Sigmoid colon (tissue), 7 donors: ENCODE results near the gene EXT2. TPM values are rescaled to one million over a fixed set of nuclear protein-coding genes. Genes with fewer than 3 reads are reported as not detected.
A peak's percentile ranks its signal among the peaks of the same experiment; 100 is the strongest.

ENCODE experiments used
- DNase-seq: peaks from one replicate; pipeline ENCODE4 v3.0.0-alpha.2; 2019
- H3K27ac ChIP-seq, 4 donors: fragments of 200-600 bp; sonication (generic); one replicate each; pipeline ENCODE4 v1.5.1; 2016 to 2019; ENCODE audit warnings: mild to moderate bottlenecking in 1 of 4
- H3K27me3 ChIP-seq, 3 donors: fragments of 200-600 bp; sonication (generic); one replicate each; pipeline ENCODE4 v1.5.1; 2019; ENCODE audit warnings: mild to moderate bottlenecking in 1 of 3
- H3K36me3 ChIP-seq, 4 donors: fragments of 200-600 bp; sonication (generic); one replicate each; pipeline ENCODE4 v1.5.1; 2016 to 2019
- H3K4me1 ChIP-seq, 4 donors: fragments of 200-600 bp; sonication (generic); one replicate each; pipeline ENCODE4 v1.5.1; 2017 to 2019
- H3K4me3 ChIP-seq, 4 donors: fragments of 200-600 bp; sonication (generic); one replicate each; pipeline ENCODE4 v1.5.1; 2017 to 2019; ENCODE audit warnings: mild to moderate bottlenecking in 2 of 4, moderate library complexity in 1 of 4
- H3K9me3 ChIP-seq, 4 donors: fragments of 200-600 bp in 3 of 4; sonication (generic) in 3 of 4; one replicate each; pipeline versions ENCODE4 v1.5.1 to v1.6.1; 2013 to 2019
- CTCF ChIP-seq, 4 experiments: fragments of 450-650 bp in 3 of 4; fragments of 200-600 bp in 1 of 4; IDR thresholded peaks; one replicate each; pipeline ENCODE4 v1.5.1; 2016 to 2019; ENCODE audit warnings: antibody characterized with exemption in 4 of 4, mild to moderate bottlenecking in 3 of 4, moderate library complexity in 2 of 4
- EP300 ChIP-seq, 4 donors: sonication (generic); formaldehyde crosslinking; IDR thresholded peaks; one replicate each; pipeline ENCODE4 v1.6.1; 2017; ENCODE audit warnings: antibody characterized with exemption in 4 of 4
- POLR2A ChIP-seq, 2 donors: fragments of 450-650 bp; IDR thresholded peaks; one replicate each; pipeline ENCODE4 v1.6.1; 2016; ENCODE audit warnings: antibody characterized with exemption in 2 of 2, mild to moderate bottlenecking in 2 of 2, moderate library complexity in 2 of 2
- POLR2AphosphoS5 ChIP-seq, 4 donors: sonication (generic); formaldehyde crosslinking; IDR thresholded peaks; one replicate each; pipeline ENCODE4 v1.6.1; 2017; ENCODE audit warnings: antibody characterized with exemption in 4 of 4
- WGBS, 2 donors: extraction: QIAGEN DNeasy Blood & Tissue Kit; methylation state at CpG; one replicate each; pipeline ENCODE4 v1.1.7; 2013; 5-methylcytosine and 5-hydroxymethylcytosine counted together
- intact Hi-C: fragments of 100-400 bp; cut with DNase I; formaldehyde crosslinking; loops from one replicate; pipeline ENCODE4 v1.15.1; 2023
- polyA plus RNA-seq, 3 donors: library from polyadenylated mRNA; stranded (reverse); fragments of 200-250 nt; gene quantifications; one replicate each; pipeline ENCODE4 v1.2.3, GENCODE V29; 2013
- total RNA-seq, 4 donors: library from RNA; depleted of rRNA; stranded (reverse); fragments of >200 nt; gene quantifications; one replicate each; pipeline ENCODE4 v1.1.0, GENCODE V29; 2016
- donor health status: healthy with polysubstance abuse.
- donor health status: Bipolar disorder and iron deficiency.
- donor health status: healthy.

The EXT2 gene
- total and polyA plus RNA-seq, 7 donors = 6.6 to 68.1 (median 46.3) TPM

GRCh38 chr11:44280257-44280656 lies 184.8 kb downstream of the EXT2 start:
- H3K36me3 ChIP-seq = no peaks in the 10 kb centered on the region
- H3K9me3 ChIP-seq = no peaks in the 10 kb centered on the region
- peak; percentile 54 for DNase-seq
- no peak overlapping the region for H3K4me3 ChIP-seq
- no peak for TF ChIP-seq POLR2AphosphoS5 (IDR thresholded peaks at IDR 0.05)
- TF ChIP-seq CTCF (IDR thresholded peaks at IDR 0.05) = no peak
- TF ChIP-seq POLR2A (IDR thresholded peaks at IDR 0.05) = no peak
- no peak for TF ChIP-seq EP300 (IDR thresholded peaks at IDR 0.05)
- intact Hi-C loops = loop anchor here (10.0 kb wide), 1 partner anchor 185 kb away; the partner anchor contains the start of gene EXT2
- WGBS, 2 donors = 88 to 90% methylated on average over 7 of the region's 7 CpGs
- no peaks in the 10 kb centered on the region for H3K27me3 ChIP-seq
- H3K27ac ChIP-seq = no peak overlapping the region
- no peaks in the 10 kb centered on the region for H3K4me1 ChIP-seq

DNA sequence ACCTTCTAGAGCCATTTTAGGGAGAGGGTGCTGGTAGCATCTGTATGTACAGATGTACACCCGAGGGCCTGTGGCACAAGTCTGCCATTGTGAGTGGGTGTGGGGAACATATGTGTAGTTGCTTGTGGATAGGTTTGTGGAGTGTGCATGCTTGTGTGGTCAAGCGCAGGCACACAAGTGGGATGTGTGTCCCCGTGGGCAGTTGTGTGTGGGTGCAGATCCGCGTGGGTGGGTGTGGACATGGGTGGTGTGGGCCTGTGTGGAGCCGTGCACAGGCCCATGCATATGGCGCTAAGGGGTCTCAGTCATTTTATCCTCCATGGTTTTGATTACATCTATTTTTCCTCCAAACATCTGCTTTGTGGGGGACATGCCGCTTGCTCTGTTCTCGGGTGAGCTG lies 185.7 kb downstream of the EXT2 start:
- H3K4me3 ChIP-seq = no peak overlapping the region
- H3K4me1 ChIP-seq = no peaks in the 10 kb centered on the region
- no peaks in the 10 kb centered on the region for H3K36me3 ChIP-seq
- 94% methylated on average over 9 of the region's 9 CpGs for WGBS, 2 donors
- DNase-seq = no peak
- H3K9me3 ChIP-seq = no peaks in the 10 kb centered on the region
- TF ChIP-seq CTCF (IDR thresholded peaks at IDR 0.05) (no peak), EP300 (IDR thresholded peaks at IDR 0.05) (no peak), POLR2AphosphoS5 (IDR thresholded peaks at IDR 0.05) (no peak), POLR2A (IDR thresholded peaks at IDR 0.05) (no peak)
- H3K27ac ChIP-seq = no peak overlapping the region
- intact Hi-C loops = loop anchor here (10.0 kb wide), 1 partner anchor 186 kb away; the partner anchor contains the start of gene EXT2
- H3K27me3 ChIP-seq = no peaks in the 10 kb centered on the region

DNA sequence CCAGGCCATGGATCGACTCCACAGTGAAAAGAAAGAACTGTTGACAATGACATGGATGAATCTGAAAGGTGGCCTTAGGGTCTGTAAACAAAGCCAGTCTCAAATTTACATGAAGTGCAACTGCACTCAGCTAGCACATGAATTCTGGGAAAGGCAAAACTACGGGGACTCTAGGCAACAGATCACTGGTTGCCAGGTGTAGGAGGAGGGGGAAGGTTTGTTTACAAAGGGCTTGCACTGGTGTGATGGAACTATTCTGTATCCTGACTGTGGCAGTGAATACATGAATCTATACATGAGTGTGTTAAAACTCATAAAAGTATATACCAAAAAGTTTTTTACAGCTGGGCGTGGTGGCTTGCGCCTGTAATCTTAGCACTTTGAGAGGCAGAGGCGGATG lies 187.1 kb downstream of the EXT2 start:
- no peaks in the 10 kb centered on the region for H3K36me3 ChIP-seq
- intact Hi-C loops = loop anchor here (10.0 kb wide), 1 partner anchor 188 kb away; the partner anchor contains the start of gene EXT2
- no peaks in the 10 kb centered on the region for H3K4me1 ChIP-seq
- H3K27me3 ChIP-seq = no peaks in the 10 kb centered on the region
- no peaks in the 10 kb centered on the region for H3K9me3 ChIP-seq
- DNase-seq = no peak
- no peak overlapping the region for H3K4me3 ChIP-seq
- no peak overlapping the region for H3K27ac ChIP-seq
- 42 to 76% methylated on average over 5 of the region's 5 CpGs for WGBS, 2 donors
- TF ChIP-seq CTCF (IDR thresholded peaks at IDR 0.05) = no peak
- TF ChIP-seq POLR2A (IDR thresholded peaks at IDR 0.05) = no peak
- no peak for TF ChIP-seq POLR2AphosphoS5 (IDR thresholded peaks at IDR 0.05)
- TF ChIP-seq EP300 (IDR thresholded peaks at IDR 0.05) = no peak

GRCh38 chr11:44285756-44286155 lies 190.3 kb downstream of the EXT2 start:
- no peaks in the 10 kb centered on the region for H3K9me3 ChIP-seq
- peaks cover 0 to 4% (median 0%) of the 10 kb centered on the region in 4 donors for H3K4me1 ChIP-seq
- no peak for DNase-seq
- intact Hi-C loops = loop anchor here (1.0 to 10.0 kb wide), 2 partner anchors 191 to 253 kb away; partner anchors contain the start of gene EXT2
- 62 to 70% methylated on average over 2 of the region's 2 CpGs for WGBS, 2 donors
- TF ChIP-seq POLR2AphosphoS5 (IDR thresholded peaks at IDR 0.05) (no peak), EP300 (IDR thresholded peaks at IDR 0.05) (no peak), POLR2A (IDR thresholded peaks at IDR 0.05) (no peak), CTCF (IDR thresholded peaks at IDR 0.05) (no peak)
- H3K36me3 ChIP-seq = no peaks in the 10 kb centered on the region
- H3K27ac ChIP-seq = no peak overlapping the region
- peaks cover 0 to 1% (median 0%) of the 10 kb centered on the region in 3 donors for H3K27me3 ChIP-seq
- H3K4me3 ChIP-seq = no peak overlapping the region
